ACC112 (cell line): ENCODE results near the gene RPL36A.
A peak's percentile ranks its signal among the peaks of the same experiment; 100 is the strongest.

Experiments used
- H2AFZ ChIP-seq: fragments of 200-600 bp; sonication (generic); one replicate; pipeline ENCODE4 v1.6.0; 2017; ENCODE audit warnings: antibody characterized with exemption, low read length; ENCODE audit not compliant: unreplicated experiment
- H3K27ac ChIP-seq: fragments of 200-600 bp; sonication (generic); 2 replicates; pipeline ENCODE4 v1.5.1; 2014; ENCODE audit warnings: low read depth, mild to moderate bottlenecking, antibody characterized with exemption, low read length, moderate library complexity
- H3K27me3 ChIP-seq: fragments of 200-600 bp; sonication (generic); 2 replicates; pipeline ENCODE4 v1.6.1; 2014; ENCODE audit warnings: mild to moderate bottlenecking, antibody characterized with exemption, low read length, moderate library complexity, mixed read lengths; ENCODE audit not compliant: insufficient read depth
- H3K36me3 ChIP-seq: fragments of 200-600 bp; sonication (generic); 2 replicates; pipeline ENCODE4 v1.6.1; 2016; ENCODE audit warnings: mild to moderate bottlenecking, antibody characterized with exemption, low read length, moderate library complexity, mixed read lengths; ENCODE audit not compliant: insufficient read depth
- H3K4me1 ChIP-seq: fragments of 200-600 bp; sonication (generic); one replicate; pipeline ENCODE4 v1.6.1; 2016; ENCODE audit warnings: low read length, mixed read lengths; ENCODE audit not compliant: insufficient read depth, unreplicated experiment, control insufficient read depth
- H3K4me3 ChIP-seq: fragments of 200-600 bp; sonication (generic); 2 replicates; pipeline ENCODE4 v1.5.1; 2014; ENCODE audit warnings: mild to moderate bottlenecking, low read depth, low read length
- H3K79me2 ChIP-seq: fragments of 200-600 bp; sonication (generic); one replicate; pipeline ENCODE4 v1.6.0; 2016; ENCODE audit warnings: low read length; ENCODE audit not compliant: control insufficient read depth, unreplicated experiment, insufficient read depth

Gene RPL36A

DNA sequence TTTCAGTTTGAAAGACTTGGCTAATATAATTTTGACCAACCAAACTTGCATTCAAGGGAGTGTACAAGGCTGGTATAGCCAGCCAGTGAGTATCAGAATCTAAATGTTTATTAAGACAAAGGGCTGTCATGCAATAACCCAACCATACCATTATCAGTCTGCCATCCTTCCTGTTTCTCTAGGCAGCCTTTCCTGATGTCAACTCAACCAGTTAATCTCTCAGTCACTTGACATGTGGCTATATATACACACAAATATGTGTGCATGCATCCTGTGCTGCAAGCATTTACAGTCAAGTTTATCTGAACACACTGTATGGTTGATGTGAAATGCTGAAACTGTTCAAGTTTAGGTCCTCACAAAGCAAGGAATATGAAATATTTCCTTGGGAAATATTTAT lies 22.0 kb upstream of the RPL36A start:
- Histone ChIP-seq H3K27ac (no peak overlapping the region), H3K4me3 (no peak overlapping the region), H3K36me3 (no peaks in the 10 kb centered on the region), H2AFZ (no peak overlapping the region), H3K4me1 (no peaks in the 10 kb centered on the region), H3K27me3 (no peaks in the 10 kb centered on the region), H3K79me2 (no peaks in the 10 kb centered on the region)

- Histone ChIP-seq H3K79me2 (no peaks in the 10 kb centered on the region), H3K27ac (no peak overlapping the region), H3K27me3 (0 out of 2 replicates have a peak, but pooled peaks cover 4% of the 10 kb centered on the region), H3K36me3 (no peaks in the 10 kb centered on the region), H2AFZ (no peak overlapping the region), H3K4me1 (no peaks in the 10 kb centered on the region), H3K4me3 (no peak overlapping the region)
Observed at GRCh38 chrX:101369687-101370086, 21.1 kb upstream of the RPL36A start.

GRCh38 chrX:101370888-101371504 lies 19.8 kb upstream of the RPL36A start:
- H3K4me1 ChIP-seq, result no peaks in the 10 kb centered on the region
- H3K27me3 ChIP-seq, result 0 out of 2 replicates have a peak, but pooled peaks cover 5% of the 10 kb centered on the region
- H3K79me2 ChIP-seq, result no peaks in the 10 kb centered on the region
- no peak overlapping the region for H3K27ac ChIP-seq
- H3K4me3 ChIP-seq, result no peak overlapping the region
- H2AFZ ChIP-seq, result no peak overlapping the region
- no peaks in the 10 kb centered on the region for H3K36me3 ChIP-seq

- no peaks in the 10 kb centered on the region for H3K4me1 ChIP-seq
- no peaks in the 10 kb centered on the region for H3K36me3 ChIP-seq
- H3K27ac ChIP-seq, result no peak overlapping the region
- no peak overlapping the region for H3K4me3 ChIP-seq
- no peaks in the 10 kb centered on the region for H3K79me2 ChIP-seq
- H3K27me3 ChIP-seq, result 0 out of 2 replicates have a peak, but pooled peaks cover 5% of the 10 kb centered on the region
- no peak overlapping the region for H2AFZ ChIP-seq
Observed at GRCh38 chrX:101377547-101377946, 13.3 kb upstream of the RPL36A start.

- H3K79me2 ChIP-seq, result no peaks in the 10 kb centered on the region
Observed at GRCh38 chrX:101383679-101384205, 7.1 kb upstream of the RPL36A start.

DNA sequence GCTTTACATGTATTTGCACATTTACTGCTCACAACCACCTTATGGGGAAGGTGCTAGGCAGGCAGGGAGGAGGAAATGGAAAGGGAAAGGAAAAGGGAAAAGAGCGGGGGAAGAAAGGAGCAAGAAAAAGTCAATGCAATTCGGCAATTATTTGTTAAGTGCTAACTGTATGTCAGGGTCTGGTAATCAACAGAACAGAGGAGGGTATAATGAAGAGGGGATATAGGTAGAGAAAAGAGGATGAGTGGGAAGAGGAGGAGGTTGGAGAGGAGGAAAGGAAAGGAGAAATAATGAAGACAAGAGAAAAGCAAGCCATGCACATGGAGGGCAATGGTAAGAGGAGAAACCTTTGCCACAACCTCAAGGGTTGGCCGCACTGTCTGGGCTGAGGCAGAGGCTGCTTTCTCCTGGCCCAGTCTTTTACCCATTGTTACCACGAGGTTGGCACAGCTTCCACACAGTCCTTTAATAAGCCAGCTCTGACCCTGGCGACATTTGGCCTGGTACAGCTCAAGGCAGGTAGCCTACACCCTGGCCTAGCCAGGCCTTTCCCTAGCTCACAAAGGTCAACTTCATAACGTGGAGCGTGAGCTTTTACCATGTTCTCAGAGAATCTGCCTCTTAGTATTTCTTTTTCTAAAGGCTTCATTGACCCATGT lies 5.7 kb upstream of the RPL36A start:
- H3K27me3 ChIP-seq, result no peaks in the 10 kb centered on the region
- no peaks in the 10 kb centered on the region for H3K4me1 ChIP-seq
- no peak overlapping the region for H2AFZ ChIP-seq
- H3K27ac ChIP-seq, result no peak overlapping the region
- no peak overlapping the region for H3K4me3 ChIP-seq
- H3K36me3 ChIP-seq, result no peaks in the 10 kb centered on the region
- H3K79me2 ChIP-seq, result no peaks in the 10 kb centered on the region

More at GRCh38 chrX:101383679-101384205, 7.1 kb upstream of the RPL36A start:
- no peak overlapping the region for H3K4me3 ChIP-seq
- no peaks in the 10 kb centered on the region for H3K4me1 ChIP-seq
- H3K36me3 ChIP-seq, result no peaks in the 10 kb centered on the region
- no peak overlapping the region for H3K27ac ChIP-seq
- H2AFZ ChIP-seq, result no peak overlapping the region
- H3K27me3 ChIP-seq, result no peaks in the 10 kb centered on the region

GRCh38 chrX:101385795-101386541 lies 4.8 kb upstream of the RPL36A start, which contains the start of gene BTK:
TSS of gene BTK (minus strand) at chrX:101386191. CDS start at chrX:101375284, 10,907 bp downstream.
- Histone ChIP-seq H3K36me3 (no peaks in the 10 kb centered on the region), H3K79me2 (peaks cover 1% of the 10 kb centered on the region), H2AFZ (no peak within 1 kb of the TSS), H3K27me3 (no peaks in the 10 kb centered on the region), H3K4me3 (no peak within 1 kb of the TSS), H3K4me1 (no peaks in the 10 kb centered on the region), H3K27ac (no peak within 1 kb of the TSS)

- no peaks in the 10 kb centered on the region for H3K4me1 ChIP-seq
- H2AFZ ChIP-seq, result no peak overlapping the region
- no peak overlapping the region for H3K27ac ChIP-seq
- H3K4me3 ChIP-seq, result no peak overlapping the region
- H3K79me2 ChIP-seq, result peaks cover 7% of the 10 kb centered on the region
- no peaks in the 10 kb centered on the region for H3K27me3 ChIP-seq
- H3K36me3 ChIP-seq, result peaks cover 3% of the 10 kb centered on the region; the same call in 1 of the 2 replicates
Observed at GRCh38 chrX:101386542-101386885, 4.3 kb upstream of the RPL36A start.

- no peaks in the 10 kb centered on the region for H3K27me3 ChIP-seq
- no peak overlapping the region for H3K4me3 ChIP-seq
- no peak overlapping the region for H3K27ac ChIP-seq
- H3K4me1 ChIP-seq, result peaks cover 6% of the 10 kb centered on the region
- peaks cover 19% of the 10 kb centered on the region; the same call in 1 of the 2 replicates for H3K36me3 ChIP-seq
- H3K79me2 ChIP-seq, result peaks cover 24% of the 10 kb centered on the region
- H2AFZ ChIP-seq, result no peak overlapping the region
Observed at GRCh38 chrX:101388604-101389003, 2.2 kb upstream of the RPL36A start.

- Histone ChIP-seq H3K79me2 (peaks cover 27% of the 10 kb centered on the region), H3K4me1 (peaks cover 8% of the 10 kb centered on the region), H3K27ac (peak overlapping the region; percentile 74), H3K27me3 (no peaks in the 10 kb centered on the region), H2AFZ (no peak overlapping the region), H3K36me3 (peaks cover 20% of the 10 kb centered on the region; the same call in 1 of the 2 replicates), H3K4me3 (peak overlapping the region; percentile 82)
Observed at GRCh38 chrX:101391831-101392230, 1.0 kb downstream of the RPL36A start.
